ENCODE measurements around the gene CSF2RB.
"Not testable (repeated sequence)": the region's sequence is repeated elsewhere in the genome, so short reads cannot be mapped to it uniquely, and the experiment has no call there.

The CSF2RB gene

DNA sequence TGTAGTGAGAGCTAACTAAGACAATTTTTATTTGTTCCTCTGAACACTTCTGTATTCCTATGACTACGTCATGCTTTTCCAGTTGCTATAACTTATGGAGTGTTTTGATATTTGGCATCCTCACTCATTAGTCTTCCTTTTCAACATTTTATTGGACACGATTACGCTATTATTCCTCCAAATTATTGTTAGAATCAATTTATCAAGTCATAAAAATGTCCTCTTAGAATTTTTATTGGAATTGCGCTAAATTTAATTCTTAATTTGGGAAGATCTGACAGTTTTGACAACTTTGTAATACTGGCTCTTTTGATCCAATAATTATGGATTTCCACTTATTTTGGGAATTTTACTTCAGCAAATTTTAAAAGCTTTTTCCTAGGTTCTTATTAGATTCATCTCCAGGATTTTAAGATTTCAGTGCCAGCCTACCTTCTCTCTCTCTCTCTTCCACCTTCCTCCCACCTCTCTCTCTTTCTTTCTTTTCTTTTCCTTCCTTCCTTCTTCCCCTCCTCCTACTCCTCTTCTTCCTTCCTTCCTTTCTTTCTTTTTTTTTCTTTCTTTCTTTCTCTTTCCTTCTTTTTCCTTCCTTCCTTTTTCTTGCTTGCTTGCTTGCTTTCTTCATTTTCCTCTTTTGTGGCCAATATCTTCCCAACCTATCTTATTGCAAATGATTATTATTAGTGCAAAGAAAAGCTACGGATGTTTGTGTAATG, 55.0 kb downstream of the CSF2RB start:
- no peak for DNase-seq (ENCODE audit: low read depth)

DNA sequence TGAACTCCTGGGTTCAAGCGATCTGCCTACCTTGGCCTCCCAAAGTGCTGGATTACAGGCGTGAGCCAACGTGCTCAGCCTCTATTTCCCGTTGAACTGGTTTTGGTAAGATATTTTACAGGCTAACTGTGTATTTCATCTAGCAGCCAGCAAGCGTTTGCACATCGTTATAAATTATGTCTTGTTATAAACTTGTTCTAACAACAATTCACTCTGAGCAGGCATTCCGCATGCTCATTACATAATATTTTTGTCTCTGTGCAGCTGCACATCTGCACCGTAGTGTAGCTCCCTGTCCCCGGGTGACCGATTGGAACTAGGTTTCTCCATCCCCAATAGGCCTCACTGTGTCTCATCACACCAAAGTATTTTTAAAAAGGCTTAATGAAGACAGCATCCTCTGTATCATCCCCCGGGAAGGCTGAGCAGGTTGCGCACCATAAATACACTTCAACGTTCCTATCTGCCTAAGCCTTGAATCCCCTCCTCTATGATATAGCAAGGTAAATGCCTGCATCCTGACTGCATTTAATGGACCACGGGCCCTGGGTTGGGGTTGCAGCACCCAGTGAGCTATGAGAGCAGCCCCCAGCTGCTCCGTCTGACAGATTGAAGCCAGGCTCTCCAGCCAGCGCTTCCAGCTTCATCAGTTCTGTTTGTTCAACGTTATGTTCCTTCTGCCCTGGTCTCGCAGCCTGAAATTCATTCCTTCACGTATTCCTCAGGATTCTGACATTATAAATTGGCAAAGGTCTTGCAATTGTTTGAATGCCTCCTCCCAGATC, 58.1 kb downstream of the CSF2RB start:
- DNase-seq (ENCODE audit: low read depth), result no peak

DNA sequence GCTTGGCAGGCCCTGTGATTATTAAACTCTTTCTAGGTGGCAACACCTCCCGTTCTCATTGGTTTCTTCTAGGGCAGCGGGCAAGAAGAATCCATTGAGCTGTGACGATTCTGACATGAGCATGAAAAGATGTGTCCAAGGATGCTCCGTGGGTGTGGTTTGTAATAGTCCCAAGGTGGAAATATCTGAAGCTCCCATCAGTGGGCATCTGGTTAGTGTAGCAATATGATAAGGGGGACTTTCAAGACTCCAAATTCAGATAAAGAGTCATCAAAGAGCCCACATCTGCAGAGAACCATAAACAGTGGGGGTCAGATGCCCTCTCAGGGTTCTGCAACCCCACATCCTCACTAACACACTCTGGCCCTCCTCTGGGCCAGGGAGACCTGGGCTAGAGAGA, 63.2 kb downstream of the CSF2RB start:
- DNase-seq (ENCODE audit: low read depth), result no peak

DNA sequence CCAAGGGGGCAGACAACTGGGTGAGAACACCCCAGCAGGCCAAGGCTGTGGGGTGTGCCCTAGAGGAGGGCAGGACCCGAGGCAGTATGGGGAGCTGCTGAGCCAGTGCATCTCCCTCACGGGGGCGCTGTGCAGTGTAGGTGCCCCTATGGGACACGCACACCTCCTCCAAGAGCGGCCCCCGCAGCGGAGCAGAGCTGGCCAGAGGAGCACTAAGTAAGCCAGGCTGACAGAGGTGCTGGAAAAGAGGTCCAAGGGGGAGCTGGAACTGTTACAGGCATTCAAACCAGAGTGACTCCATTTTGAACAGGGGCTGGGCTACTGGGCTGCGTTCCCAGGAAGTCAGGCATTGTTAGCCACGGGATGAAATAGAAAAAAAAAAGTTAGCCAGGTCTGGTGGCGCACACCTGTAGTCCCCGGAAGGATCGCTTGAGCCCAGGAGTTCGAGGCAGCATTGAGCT, 64.0 kb downstream of the CSF2RB start:
- DNase-seq (ENCODE audit: low read depth), result no peak

DNA sequence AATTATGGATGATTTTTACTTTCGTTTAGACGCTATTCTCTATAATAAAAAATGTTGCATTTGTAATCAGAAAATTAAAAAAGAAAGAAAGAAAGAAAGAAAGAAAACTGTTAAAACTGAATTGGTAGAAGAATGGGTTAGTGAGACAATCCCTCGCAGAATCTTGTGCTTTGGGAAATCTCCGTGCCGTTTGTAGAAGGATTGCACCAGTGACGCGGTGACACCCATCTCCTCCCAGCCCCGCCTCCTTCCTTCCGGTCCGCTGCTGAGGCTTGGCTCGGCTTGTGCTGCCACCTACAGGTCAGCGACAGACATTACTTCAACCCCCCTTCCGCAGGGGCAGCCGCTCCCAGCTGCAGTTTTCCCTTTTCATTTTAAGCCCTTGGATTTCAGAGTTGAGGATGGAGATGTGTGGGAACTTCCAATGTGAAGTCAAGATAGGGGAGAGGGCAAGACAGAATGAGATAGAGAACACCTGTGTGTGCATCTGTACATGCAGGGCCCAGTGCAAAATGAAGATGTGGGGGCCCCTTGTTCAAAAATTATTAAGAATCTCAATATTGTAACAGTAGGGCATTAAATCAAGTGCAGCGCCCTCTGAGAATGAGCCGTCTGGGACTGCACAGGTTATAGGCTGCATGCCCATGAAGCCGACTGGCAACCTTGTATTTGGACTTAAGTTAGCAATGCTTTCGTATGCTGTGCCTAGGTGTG, 64.7 kb downstream of the CSF2RB start:
- peak; percentile 27 for DNase-seq (ENCODE audit: low read depth)

DNA sequence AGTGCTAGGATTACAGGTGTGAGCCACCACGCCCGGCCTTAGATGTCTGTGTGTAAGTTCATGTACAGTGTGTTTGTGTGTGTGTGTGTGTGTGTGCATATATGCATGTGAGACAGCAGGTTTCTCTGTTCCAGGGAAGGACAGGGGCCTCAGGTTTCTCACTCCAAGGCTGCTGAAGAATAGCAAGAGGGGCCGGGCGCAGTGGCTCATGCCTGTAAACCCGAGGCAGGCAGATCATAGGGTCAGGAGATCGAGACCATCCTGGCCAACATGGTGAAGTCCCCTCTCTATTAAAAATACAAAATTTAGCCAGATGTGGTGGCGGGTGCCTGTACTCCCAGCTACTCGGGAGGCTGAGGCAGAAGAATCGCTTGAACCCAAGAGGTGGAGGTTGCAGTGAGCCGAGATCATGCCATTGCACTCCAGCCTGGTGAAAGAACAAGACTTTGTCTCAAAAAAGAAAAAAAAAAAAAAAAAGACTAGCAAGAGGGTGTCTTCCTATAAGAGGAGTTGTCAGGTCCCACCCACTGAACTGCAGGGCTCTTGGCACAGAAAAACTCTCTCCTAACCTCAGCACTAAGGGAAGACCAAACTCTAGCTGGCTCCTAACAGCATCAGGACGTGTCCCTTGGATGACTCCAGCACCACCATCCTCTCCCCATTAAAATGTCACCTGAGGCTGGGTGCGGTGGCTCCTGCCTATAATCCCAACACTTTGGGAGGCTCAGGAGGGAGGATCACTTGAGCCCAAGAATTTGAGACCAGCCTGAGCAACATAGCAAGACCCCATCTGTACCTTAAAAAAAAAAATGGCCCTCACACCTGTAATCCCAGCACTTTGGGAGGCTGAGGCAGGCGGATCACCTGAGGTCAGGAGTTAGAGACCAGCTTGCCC, 65.8 kb downstream of the CSF2RB start:
- DNase-seq (ENCODE audit: low read depth), result no peak

DNA sequence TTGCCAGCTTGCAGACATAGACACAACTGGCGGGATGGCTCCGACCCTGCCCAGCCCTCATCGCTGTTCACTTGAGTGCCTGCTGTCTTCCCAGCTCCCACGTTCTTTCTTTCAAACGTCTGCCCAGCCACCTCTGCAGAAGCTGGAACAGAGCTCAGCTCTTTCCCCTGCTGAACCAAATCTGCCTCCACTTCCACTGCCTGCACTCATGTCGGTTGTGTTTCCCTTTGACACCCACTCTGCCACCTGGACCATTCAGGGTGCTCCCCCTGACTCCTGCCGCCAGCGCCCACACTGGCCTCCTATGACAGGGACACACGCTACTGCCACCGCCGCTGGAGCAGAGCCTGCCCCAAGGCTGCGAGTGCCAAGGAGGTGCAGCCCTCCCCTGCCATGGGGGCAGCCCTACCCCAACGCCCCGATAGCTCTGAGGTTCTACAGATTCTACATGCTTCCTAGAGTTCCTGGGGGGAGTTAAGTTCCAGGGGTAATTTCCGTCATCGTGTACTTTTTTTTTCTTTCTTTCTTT, 67.9 kb downstream of the CSF2RB start:
- no peak for DNase-seq (ENCODE audit: low read depth)

DNA sequence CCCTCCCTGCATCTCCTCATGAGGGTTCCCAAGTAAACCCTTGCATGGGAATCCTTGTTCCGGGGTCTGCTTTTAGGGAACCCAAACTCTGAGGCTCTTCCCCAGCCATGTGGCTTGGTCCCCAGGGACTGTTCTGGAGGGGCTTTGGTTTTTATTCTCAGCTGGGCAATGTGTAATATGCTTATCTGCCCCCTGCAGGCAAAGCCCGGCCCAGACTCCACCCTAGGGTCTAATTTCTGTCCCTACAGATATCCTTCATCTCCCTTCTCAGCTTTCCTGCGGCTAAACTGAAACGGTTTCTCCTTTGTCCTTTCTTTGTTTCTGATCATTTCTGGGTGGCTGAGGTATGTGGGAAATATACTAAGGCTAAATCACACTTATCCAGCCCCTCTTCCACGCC, 68.7 kb downstream of the CSF2RB start:
- DNase-seq (ENCODE audit: low read depth), result no peak

DNA sequence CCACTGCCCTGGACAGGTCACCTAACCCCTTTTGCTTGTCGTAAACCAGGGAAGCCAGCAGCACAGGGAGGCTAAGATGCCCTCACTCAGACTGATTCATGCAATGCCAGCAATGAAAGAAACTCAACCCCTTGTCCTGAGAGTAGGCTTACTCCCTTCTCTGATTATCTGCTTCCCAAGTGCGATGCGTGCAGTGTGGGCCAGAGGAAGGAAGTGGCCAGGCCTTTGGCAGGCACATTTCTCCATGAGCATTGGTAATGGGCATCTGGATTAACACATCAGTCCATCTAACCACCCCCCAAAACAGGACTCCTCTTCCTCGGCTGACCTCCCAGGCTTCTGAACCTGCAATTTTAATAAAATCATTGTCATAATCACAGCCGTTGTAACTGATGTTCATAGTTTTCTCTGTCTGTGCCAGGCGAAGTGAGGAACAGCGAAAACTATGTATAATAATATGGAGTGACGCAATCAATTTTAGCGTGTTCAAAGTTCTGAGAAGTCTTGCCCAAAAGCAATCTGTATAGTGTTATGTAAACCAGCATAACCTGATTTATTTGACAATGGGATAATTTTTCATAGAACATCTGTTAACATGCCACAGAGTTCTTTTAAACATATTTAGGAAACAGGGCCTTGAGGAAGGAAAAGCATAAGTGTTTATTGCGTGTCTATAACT, 71.9 kb downstream of the CSF2RB start:
- no peak for DNase-seq (ENCODE audit: low read depth)

DNA sequence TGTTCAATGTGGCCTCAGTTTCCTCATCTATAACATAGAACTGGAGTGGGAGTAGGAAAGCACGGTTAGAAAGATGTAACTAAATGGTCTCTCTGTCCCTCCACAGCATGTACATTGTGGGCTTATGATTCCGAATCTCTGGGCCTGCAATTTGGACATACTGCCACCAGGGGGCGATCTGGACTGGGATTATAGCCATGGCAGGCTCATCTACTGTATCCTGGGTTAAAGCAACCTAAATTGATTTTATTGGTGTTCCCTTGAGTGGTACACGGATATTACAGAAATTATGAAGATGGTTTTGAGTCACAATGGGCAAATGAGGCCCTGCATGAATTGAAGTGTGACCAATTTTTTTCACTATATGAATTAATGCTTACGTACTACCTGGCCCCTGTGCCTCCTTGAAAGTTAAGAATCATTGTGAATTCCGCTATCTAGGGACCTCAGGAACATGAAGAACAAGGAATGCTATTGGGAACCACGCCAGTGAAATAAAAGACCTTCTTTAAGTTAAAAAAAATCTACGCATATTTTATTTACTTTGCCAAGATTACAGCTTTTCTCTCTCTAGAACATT, 72.9 kb downstream of the CSF2RB start:
- no peak for DNase-seq (ENCODE audit: low read depth)

DNA sequence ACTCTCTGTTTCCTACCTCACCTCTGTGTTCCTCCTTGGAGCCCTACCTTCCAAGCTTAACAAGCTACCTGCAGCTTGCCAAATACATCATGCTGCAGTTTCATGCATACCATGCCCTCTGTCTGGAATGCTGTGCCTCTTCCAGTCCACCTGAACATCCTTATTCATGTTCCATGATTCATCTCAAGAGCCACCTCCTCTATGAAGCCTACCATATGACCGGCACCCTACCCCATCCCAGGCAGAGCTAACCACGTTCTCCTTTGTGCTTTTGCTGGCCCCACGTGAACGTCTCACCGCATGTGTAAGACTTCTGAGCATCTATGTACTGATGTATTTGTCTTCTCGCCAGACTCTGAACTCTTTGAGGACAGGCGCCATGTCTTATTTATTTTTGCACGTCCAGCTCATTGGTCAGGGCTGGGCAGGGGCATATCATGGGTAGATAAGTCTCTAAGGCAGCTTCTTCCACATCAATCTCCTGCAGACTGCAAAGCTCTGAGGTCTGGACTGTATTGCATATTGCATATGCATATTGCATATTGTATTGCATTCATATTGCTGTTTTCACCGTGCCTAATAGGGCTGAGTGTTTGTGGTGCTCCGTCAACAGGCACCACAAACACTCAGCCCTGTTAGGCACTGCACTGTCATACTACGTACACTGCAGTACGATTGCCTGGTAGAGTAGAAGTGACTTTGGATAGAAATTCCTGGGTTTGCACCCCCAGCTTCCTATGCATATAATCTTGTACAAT, 74.8 kb downstream of the CSF2RB start:
- no peak for DNase-seq (ENCODE audit: low read depth)

DNA sequence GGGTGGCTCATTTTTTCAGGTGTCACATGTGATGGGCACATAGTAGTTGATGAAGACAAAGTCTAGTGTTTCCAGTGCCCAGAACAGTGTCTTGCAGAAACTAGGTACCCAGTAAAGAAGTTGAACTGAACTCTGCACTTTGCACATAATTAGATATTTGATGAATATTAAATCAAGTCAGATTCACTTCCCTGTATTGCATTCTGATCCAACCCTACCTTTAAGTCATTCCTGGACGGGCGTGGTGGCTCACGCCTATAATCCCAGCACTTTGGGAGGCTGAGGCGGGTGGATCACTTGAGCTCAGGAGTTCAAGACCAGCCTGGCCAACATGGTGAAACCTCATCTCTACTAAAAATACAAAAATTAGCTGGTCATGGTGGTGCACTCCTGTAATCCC, 75.6 kb downstream of the CSF2RB start:
- not testable (repeated sequence) for DNase-seq (ENCODE audit: low read depth)
